ENCODE results near the gene NISCH.

The NISCH gene

GRCh38 chr3:52458031-52458760 lies 2.8 kb downstream of the NISCH start:
- peaks cover 51% of the 10 kb centered on the region for H3K36me3 ChIP-seq (ENCODE audit: low read depth)
- H3K27ac ChIP-seq (ENCODE audit: poor library complexity, severe bottlenecking) = peak overlapping the region; percentile 72
- H3K27me3 ChIP-seq (ENCODE audit: insufficient read depth, poor library complexity, severe bottlenecking) = no peaks in the 10 kb centered on the region
- no peak for DNase-seq (ENCODE audit: low spot score)
- no peak for ATAC-seq (ENCODE audit: low read depth)
- H3K4me1 ChIP-seq (ENCODE audit: insufficient read depth, poor library complexity, severe bottlenecking) = peaks cover 24% of the 10 kb centered on the region
- no peak for TF ChIP-seq CTCF (IDR thresholded peaks at IDR 0.05; ENCODE audit: poor library complexity, severe bottlenecking)
- no peak overlapping the region for H3K4me3 ChIP-seq (ENCODE audit: severe bottlenecking)
- no peaks in the 10 kb centered on the region for H3K9me3 ChIP-seq (ENCODE audit: severe bottlenecking)

- Histone ChIP-seq H3K4me3 (ENCODE audit: severe bottlenecking) (no peak overlapping the region), H3K27me3 (ENCODE audit: insufficient read depth, poor library complexity, severe bottlenecking) (no peaks in the 10 kb centered on the region), H3K4me1 (ENCODE audit: insufficient read depth, poor library complexity, severe bottlenecking) (peaks cover 24% of the 10 kb centered on the region), H3K9me3 (ENCODE audit: severe bottlenecking) (no peaks in the 10 kb centered on the region), H3K36me3 (ENCODE audit: low read depth) (peaks cover 56% of the 10 kb centered on the region), H3K27ac (ENCODE audit: poor library complexity, severe bottlenecking) (peak overlapping the region; percentile 72)
- TF ChIP-seq CTCF (IDR thresholded peaks at IDR 0.05; ENCODE audit: poor library complexity, severe bottlenecking) = no peak
- no peak for ATAC-seq (ENCODE audit: low read depth)
- no peak for DNase-seq (ENCODE audit: low spot score)
Measured at GRCh38 chr3:52458770-52459545, 3.6 kb downstream of the NISCH start.

- TF ChIP-seq CTCF (IDR thresholded peaks at IDR 0.05; ENCODE audit: poor library complexity, severe bottlenecking) = no peak
- H3K27me3 ChIP-seq (ENCODE audit: insufficient read depth, poor library complexity, severe bottlenecking) = no peaks in the 10 kb centered on the region
Measured at GRCh38 chr3:52461874-52462273, 6.5 kb downstream of the NISCH start.

GRCh38 chr3:52463416-52463815 lies 8.0 kb downstream of the NISCH start:
- Histone ChIP-seq H3K4me3 (ENCODE audit: severe bottlenecking) (no peak overlapping the region), H3K9me3 (ENCODE audit: severe bottlenecking) (no peaks in the 10 kb centered on the region), H3K27me3 (ENCODE audit: insufficient read depth, poor library complexity, severe bottlenecking) (no peaks in the 10 kb centered on the region), H3K36me3 (ENCODE audit: low read depth) (peaks cover 75% of the 10 kb centered on the region), H3K27ac (ENCODE audit: poor library complexity, severe bottlenecking) (no peak overlapping the region), H3K4me1 (ENCODE audit: insufficient read depth, poor library complexity, severe bottlenecking) (peaks cover under 1% of the 10 kb centered on the region)
- ATAC-seq (ENCODE audit: low read depth) (no peak), DNase-seq (ENCODE audit: low spot score) (no peak)
- TF ChIP-seq CTCF (IDR thresholded peaks at IDR 0.05; ENCODE audit: poor library complexity, severe bottlenecking) = no peak

More at GRCh38 chr3:52461874-52462273, 6.5 kb downstream of the NISCH start:
- no peak overlapping the region for H3K4me3 ChIP-seq (ENCODE audit: severe bottlenecking)
- peaks cover 74% of the 10 kb centered on the region for H3K36me3 ChIP-seq (ENCODE audit: low read depth)
- H3K4me1 ChIP-seq (ENCODE audit: insufficient read depth, poor library complexity, severe bottlenecking) = peaks cover 15% of the 10 kb centered on the region
- ATAC-seq (ENCODE audit: low read depth) (no peak), DNase-seq (ENCODE audit: low spot score) (no peak)
- no peak overlapping the region for H3K27ac ChIP-seq (ENCODE audit: poor library complexity, severe bottlenecking)
- H3K9me3 ChIP-seq (ENCODE audit: severe bottlenecking) = no peaks in the 10 kb centered on the region

Data from RWPE2 (cell line).